GM23338 (cell line): Measurements from ENCODE around the gene PTPRN2. TPM values are rescaled to one million over a fixed set of nuclear protein-coding genes. Genes with fewer than 3 reads are reported as not detected.

Experiments used
- ATAC-seq: fragments of 200-7000 bp; cut with Tn5 transposase; 3 replicates; pipeline ENCODE4 v1.9.1; 2020
- DNase-seq: peaks from one replicate; pipeline ENCODE4 v3.0.0-alpha.2; 2015; ENCODE audit warnings: low spot score
- H2AFZ ChIP-seq: fragments of 200-600 bp; sonication (generic); 2 replicates; pipeline ENCODE4 v1.8.0; 2016; ENCODE audit warnings: antibody characterized with exemption, mild to moderate bottlenecking, moderate library complexity
- H3F3A ChIP-seq: fragments of 200-600 bp; sonication (generic); replicated peaks from 2 replicates; pipeline ENCODE4 v1.8.0; 2017; ENCODE audit warnings: antibody characterized with exemption, mixed run types, low read depth
- H3K27ac ChIP-seq: fragments of 200-600 bp; sonication (generic); 2 replicates; pipeline ENCODE4 v1.6.1; 2016; ENCODE audit warnings: low read depth
- H3K27me3 ChIP-seq: fragments of 200-600 bp; sonication (generic); 2 replicates; pipeline ENCODE4 v1.8.0; 2016; ENCODE audit warnings: mild to moderate bottlenecking, mixed run types, moderate library complexity; ENCODE audit not compliant: insufficient read depth
- H3K36me3 ChIP-seq: fragments of 200-600 bp; sonication (generic); 2 replicates; pipeline ENCODE4 v1.8.0; 2016; ENCODE audit warnings: mild to moderate bottlenecking; ENCODE audit not compliant: insufficient read depth
- H3K4me1 ChIP-seq: fragments of 200-600 bp; sonication (generic); 2 replicates; pipeline ENCODE4 v1.8.0; 2016; ENCODE audit warnings: mild to moderate bottlenecking, moderate library complexity; ENCODE audit not compliant: insufficient read depth
- H3K4me2 ChIP-seq: fragments of 200-600 bp; sonication (generic); 2 replicates; pipeline ENCODE4 v1.7.1; 2017; ENCODE audit warnings: mixed run types
- H3K4me3 ChIP-seq: fragments of 200-600 bp; sonication (generic); 2 replicates; pipeline ENCODE4 v1.6.1; 2016; ENCODE audit warnings: mixed run types
- H3K79me2 ChIP-seq: fragments of 200-600 bp; sonication (generic); replicated peaks from 2 replicates; pipeline ENCODE4 v1.8.0; 2017; ENCODE audit warnings: mild to moderate bottlenecking; ENCODE audit not compliant: insufficient read depth
- H3K9me2 ChIP-seq: fragments of 200-600 bp; sonication (generic); 2 replicates; pipeline ENCODE4 v1.8.0; 2017; ENCODE audit not compliant: insufficient read depth
- H4K20me1 ChIP-seq: fragments of 200-600 bp; sonication (generic); replicated peaks from 2 replicates; pipeline ENCODE4 v1.8.0; 2017; ENCODE audit warnings: mild to moderate bottlenecking; ENCODE audit not compliant: insufficient read depth
- H3K27ac Mint-ChIP-seq: 2 replicates; pipeline ENCODE4 v1.8.0; 2020; ENCODE audit warnings: inconsistent platforms, mild to moderate bottlenecking, moderate library complexity, mixed read lengths
- H3K27me3 Mint-ChIP-seq: 3 replicates; pipeline ENCODE4 v1.8.0; 2022; ENCODE audit warnings: low read depth, mild to moderate bottlenecking, moderate library complexity, mixed read lengths, inconsistent platforms; ENCODE audit not compliant: insufficient read depth, poor library complexity
- H3K36me3 Mint-ChIP-seq: 3 replicates; pipeline ENCODE4 v1.8.0; 2021; ENCODE audit warnings: low read depth, mild to moderate bottlenecking, inconsistent platforms, moderate library complexity, mixed read lengths
- H3K4me1 Mint-ChIP-seq: 3 replicates; pipeline ENCODE4 v1.8.0; 2020; ENCODE audit warnings: mild to moderate bottlenecking, inconsistent platforms, mixed read lengths
- H3K4me3 Mint-ChIP-seq: 3 replicates; pipeline ENCODE4 v1.8.0; 2021; ENCODE audit warnings: moderate library complexity, mild to moderate bottlenecking, inconsistent platforms, mixed read lengths
- H3K9me3 Mint-ChIP-seq: 3 replicates; pipeline ENCODE4 v1.8.0; 2020; ENCODE audit warnings: moderate library complexity, mild to moderate bottlenecking, inconsistent platforms, mixed read lengths
- CREB1 ChIP-seq: fragments of 250-450 bp; sonication (Bioruptor Pico); IDR thresholded peaks from 2 replicates; pipeline ENCODE4 v1.5.0; 2020; ENCODE audit warnings: low read depth, mild to moderate bottlenecking, moderate library complexity
- CTCF ChIP-seq, 2 experiments: fragments of 200-600 bp in 1 of 2; sonication (generic) in 1 of 2; conservative IDR thresholded peaks; 2 replicates each; pipeline versions ENCODE4 v1.5.1 to v1.6.1; 2016 to 2017; ENCODE audit warnings: antibody characterized with exemption in 2 of 2, low read depth in 2 of 2, mild to moderate bottlenecking in 2 of 2, moderate library complexity in 1 of 2
- ETS1 ChIP-seq: IDR thresholded peaks from 2 replicates; pipeline ENCODE4 v1.6.1; 2016; ENCODE audit warnings: antibody characterized with exemption
- JUNB ChIP-seq: IDR thresholded peaks from one replicate; pipeline ENCODE4 v1.6.1; 2016; ENCODE audit warnings: antibody characterized with exemption; ENCODE audit not compliant: unreplicated experiment
- REST ChIP-seq: IDR thresholded peaks from one replicate; pipeline ENCODE4 v1.6.1; 2018; ENCODE audit warnings: antibody characterized with exemption; ENCODE audit not compliant: unreplicated experiment
- ZNF331 ChIP-seq: fragments of 250-450 bp; sonication (Bioruptor Pico); IDR thresholded peaks from 2 replicates; pipeline ENCODE4 v1.5.0; 2020; ENCODE audit warnings: low read depth, mild to moderate bottlenecking, moderate library complexity
- ZNF462 ChIP-seq: fragments of 250-450 bp; sonication (Bioruptor Pico); IDR thresholded peaks from 2 replicates; pipeline ENCODE4 v1.5.0; 2020; ENCODE audit warnings: mild to moderate bottlenecking, moderate library complexity
- polyA plus RNA-seq: library from polyadenylated mRNA; unstranded; fragments of >200 nt; fragmentation: Nextera tagmentation; extraction: Ambion mirVana; gene quantifications from 2 replicates; pipeline ENCODE4 v1.2.1, GENCODE V29; 2016
- total RNA-seq: library from RNA; depleted of rRNA; stranded (reverse); fragments of >200 nt; shearing (Covaris generic); gene quantifications from 2 replicates; pipeline ENCODE4 v1.2.3, GENCODE V29; 2014

PTPRN2 gene
- total and polyA plus RNA-seq, 2 experiments from 2014 or later = 0.87 to 4.0 TPM

- no peak overlapping the region for H3K27ac Mint-ChIP-seq
- DNase-seq = no peak
Measured at GRCh38 chr7:157928808-157929425, 658.7 kb downstream of the PTPRN2 start.

GRCh38 chr7:157928171-157928794 lies 659.3 kb downstream of the PTPRN2 start:
- Histone ChIP-seq H4K20me1 (no peaks in the 10 kb centered on the region), H3K9me2 (no peaks in the 10 kb centered on the region), H3K79me2 (no peaks in the 10 kb centered on the region), H3K4me3 (no peak overlapping the region), H3K27ac (no peak overlapping the region), H3K4me2 (no peak overlapping the region), H3K27me3 (no peaks in the 10 kb centered on the region), H3F3A (no peaks in the 10 kb centered on the region), H3K4me1 (no peaks in the 10 kb centered on the region), H2AFZ (no peak overlapping the region), H3K36me3 (no peaks in the 10 kb centered on the region; the same call in 1 of the 2 replicates)
- Mint-ChIP-seq H3K4me1 (no peaks in the 10 kb centered on the region), H3K4me3 (no peak overlapping the region), H3K27me3 (peaks cover 11% of the 10 kb centered on the region), H3K36me3 (peaks cover 51% of the 10 kb centered on the region), H3K9me3 (peaks cover 91% of the 10 kb centered on the region), H3K27ac (no peak overlapping the region)
- ATAC-seq (no peak), DNase-seq (no peak)
- TF ChIP-seq REST (no peak), ETS1 (no peak), JUNB (no peak), CTCF (conservative IDR thresholded peaks at IDR 0.05; ENCODE audit: low read depth in 2 of 2) (no peak), CREB1 (no peak), ZNF462 (CRISPR knock-in tag) (no peak), ZNF331 (no peak)

More at GRCh38 chr7:157928808-157929425, 658.7 kb downstream of the PTPRN2 start:
- no peak for TF ChIP-seq JUNB
- Mint-ChIP-seq H3K27me3 (peaks cover 11% of the 10 kb centered on the region), H3K36me3 (peaks cover 48% of the 10 kb centered on the region), H3K9me3 (peaks cover 91% of the 10 kb centered on the region), H3K4me3 (no peak overlapping the region), H3K4me1 (no peaks in the 10 kb centered on the region)
- no peak overlapping the region for H3K4me3 ChIP-seq
- H3K79me2 ChIP-seq = no peaks in the 10 kb centered on the region
- no peaks in the 10 kb centered on the region for H3F3A ChIP-seq
- H3K9me2 ChIP-seq = no peaks in the 10 kb centered on the region
- no peak overlapping the region for H3K27ac ChIP-seq
- H3K4me2 ChIP-seq = no peak overlapping the region
- H3K36me3 ChIP-seq = no peaks in the 10 kb centered on the region; the same call in 1 of the 2 replicates
- ATAC-seq = no peak
- no peaks in the 10 kb centered on the region for H3K27me3 ChIP-seq
- no peak overlapping the region for H2AFZ ChIP-seq
- no peaks in the 10 kb centered on the region for H4K20me1 ChIP-seq
- H3K4me1 ChIP-seq = no peaks in the 10 kb centered on the region
